Activated naive CD8-positive, alpha-beta T cell (primary cell): ENCODE data around the gene MFSD11.
"Not testable (repeated sequence)": the region's sequence is repeated elsewhere in the genome, so short reads cannot be mapped to it uniquely, and the experiment has no call there.

Source experiments
- H3K27ac Mint-ChIP-seq: one replicate; pipeline ENCODE4 v1.8.0; 2021; ENCODE audit warnings: mixed read lengths
- H3K27me3 Mint-ChIP-seq: one replicate; pipeline ENCODE4 v1.8.0; 2021; ENCODE audit warnings: mixed read lengths
- H3K36me3 Mint-ChIP-seq: one replicate; pipeline ENCODE4 v1.8.0; 2021; ENCODE audit warnings: mixed read lengths
- H3K4me1 Mint-ChIP-seq: one replicate; pipeline ENCODE4 v1.8.0; 2021; ENCODE audit warnings: low read depth, mixed read lengths
- H3K4me3 Mint-ChIP-seq: one replicate; pipeline ENCODE4 v1.8.0; 2021; ENCODE audit warnings: mild to moderate bottlenecking, mixed read lengths
- H3K9me3 Mint-ChIP-seq: one replicate; pipeline ENCODE4 v1.8.0; 2021; ENCODE audit warnings: low read depth, mixed read lengths

Gene MFSD11

GRCh38 chr17:76731800-76732733 lies 5.9 kb upstream of the MFSD11 start:
- H3K36me3 Mint-ChIP-seq = peaks cover 28% of the 10 kb centered on the region
- H3K4me3 Mint-ChIP-seq = peak overlapping the region; percentile 99
- H3K4me1 Mint-ChIP-seq = peaks cover 59% of the 10 kb centered on the region
- not testable (repeated sequence) for H3K27me3 Mint-ChIP-seq, H3K9me3 Mint-ChIP-seq
- peak overlapping the region; percentile 97 for H3K27ac Mint-ChIP-seq

- Mint-ChIP-seq H3K27ac (peak overlapping the region; percentile 97), H3K9me3 (no peaks in the 10 kb centered on the region), H3K27me3 (no peaks in the 10 kb centered on the region), H3K4me3 (peak overlapping the region; percentile 99), H3K36me3 (peaks cover 28% of the 10 kb centered on the region), H3K4me1 (peaks cover 55% of the 10 kb centered on the region)
These were observed 4.9 kb upstream of the MFSD11 start for GRCh38 chr17:76732734-76733617.

GRCh38 chr17:76733618-76733957 lies 4.3 kb upstream of the MFSD11 start:
- Mint-ChIP-seq H3K4me3 (peak overlapping the region; percentile 99), H3K27ac (peak overlapping the region; percentile 97), H3K27me3 (no peaks in the 10 kb centered on the region), H3K36me3 (peaks cover 28% of the 10 kb centered on the region), H3K4me1 (peaks cover 56% of the 10 kb centered on the region), H3K9me3 (no peaks in the 10 kb centered on the region)

- Mint-ChIP-seq H3K27me3 (no peaks in the 10 kb centered on the region), H3K9me3 (no peaks in the 10 kb centered on the region), H3K4me3 (peak overlapping the region; percentile 99), H3K4me1 (peaks cover 58% of the 10 kb centered on the region), H3K27ac (peak overlapping the region; percentile 97), H3K36me3 (peaks cover 28% of the 10 kb centered on the region)
These were observed 3.7 kb upstream of the MFSD11 start for GRCh38 chr17:76734080-76734840.

- Mint-ChIP-seq H3K27ac (peak overlapping the region; percentile 97), H3K9me3 (no peaks in the 10 kb centered on the region), H3K36me3 (peaks cover 28% of the 10 kb centered on the region), H3K27me3 (no peaks in the 10 kb centered on the region), H3K4me3 (peak overlapping the region; percentile 99), H3K4me1 (peaks cover 56% of the 10 kb centered on the region)
These were observed 2.9 kb upstream of the MFSD11 start for GRCh38 chr17:76735006-76735405.

GRCh38 chr17:76735586-76736348 lies 2.2 kb upstream of the MFSD11 start:
- no peaks in the 10 kb centered on the region for H3K27me3 Mint-ChIP-seq
- peak overlapping the region; percentile 99 for H3K4me3 Mint-ChIP-seq
- H3K36me3 Mint-ChIP-seq = peaks cover 28% of the 10 kb centered on the region
- H3K4me1 Mint-ChIP-seq = peaks cover 57% of the 10 kb centered on the region
- peak overlapping the region; percentile 97 for H3K27ac Mint-ChIP-seq
- no peaks in the 10 kb centered on the region for H3K9me3 Mint-ChIP-seq

- Mint-ChIP-seq H3K27ac (peak overlapping the region; percentile 97), H3K36me3 (peaks cover 28% of the 10 kb centered on the region), H3K4me1 (peaks cover 56% of the 10 kb centered on the region), H3K4me3 (peak overlapping the region; percentile 99), H3K27me3 (no peaks in the 10 kb centered on the region), H3K9me3 (no peaks in the 10 kb centered on the region)
These were observed 1.4 kb upstream of the MFSD11 start for GRCh38 chr17:76736349-76737081.

- Mint-ChIP-seq H3K4me3 (peak within 1 kb of the TSS; percentile 99), H3K9me3 (no peaks in the 10 kb centered on the region), H3K4me1 (peaks cover 52% of the 10 kb centered on the region), H3K36me3 (peaks cover 30% of the 10 kb centered on the region), H3K27ac (peak within 1 kb of the TSS; percentile 97), H3K27me3 (no peaks in the 10 kb centered on the region)
These were observed 740 bp upstream of the MFSD11 start, which contains the start of gene SRSF2 for GRCh38 chr17:76737082-76737675. Gene SRSF2 (minus strand): TSS chr17:76737331. CDS start chr17:76737160, 171 bp downstream.

GRCh38 chr17:76738468-76738850 lies 540 bp downstream of the MFSD11 start:
- no peaks in the 10 kb centered on the region for H3K9me3 Mint-ChIP-seq
- no peaks in the 10 kb centered on the region for H3K27me3 Mint-ChIP-seq
- peaks cover 40% of the 10 kb centered on the region for H3K4me1 Mint-ChIP-seq
- H3K4me3 Mint-ChIP-seq = peak overlapping the region; percentile 94
- peaks cover 29% of the 10 kb centered on the region for H3K36me3 Mint-ChIP-seq
- peak overlapping the region; percentile 97 for H3K27ac Mint-ChIP-seq

GRCh38 chr17:76739568-76740115 lies 1.7 kb downstream of the MFSD11 start:
- H3K27ac Mint-ChIP-seq, H3K27me3 Mint-ChIP-seq, H3K9me3 Mint-ChIP-seq: not testable (repeated sequence)
- peak overlapping the region; percentile 23 for H3K4me3 Mint-ChIP-seq
- peaks cover 17% of the 10 kb centered on the region for H3K36me3 Mint-ChIP-seq
- H3K4me1 Mint-ChIP-seq = peaks cover 30% of the 10 kb centered on the region

GRCh38 chr17:76740329-76741118 lies 2.6 kb downstream of the MFSD11 start:
- Mint-ChIP-seq H3K27ac (no peak overlapping the region), H3K36me3 (peaks cover 14% of the 10 kb centered on the region), H3K27me3 (no peaks in the 10 kb centered on the region), H3K9me3 (no peaks in the 10 kb centered on the region), H3K4me3 (no peak overlapping the region), H3K4me1 (peaks cover 26% of the 10 kb centered on the region)

GRCh38 chr17:76742958-76743357 lies 5.0 kb downstream of the MFSD11 start:
- Mint-ChIP-seq H3K27ac (no peak overlapping the region), H3K36me3 (peaks cover 14% of the 10 kb centered on the region), H3K9me3 (no peaks in the 10 kb centered on the region), H3K27me3 (no peaks in the 10 kb centered on the region), H3K4me1 (peaks cover 30% of the 10 kb centered on the region), H3K4me3 (no peak overlapping the region)
